SK-N-SH (cell line): Measurements from ENCODE around the gene BZW2. TPM values are rescaled to one million over a fixed set of nuclear protein-coding genes. Genes with fewer than 3 reads are reported as not detected.

Experiments
- CTCF ChIA-PET: fragments of 300-600, 350-600 bp; formaldehyde crosslinking; extraction: SDS; loops from one replicate; lab custom pipeline; 2021; lab: Yijun Ruan, JAX
- POLR2A ChIA-PET: fragments of 350-600 bp; sonication (Branson Sonifier 250); formaldehyde crosslinking; extraction: SDS; loops from one replicate; lab custom pipeline; 2020; ENCODE audit warnings: antibody characterized with exemption, inconsistent platforms; lab: Yijun Ruan, JAX
- DNase-seq: peaks from one replicate; pipeline ENCODE4 v3.0.0; 2012
- H2AFZ ChIP-seq: fragments of 200-600 bp; sonication (generic); 2 replicates; pipeline ENCODE4 v1.8.1; 2016; ENCODE audit warnings: antibody characterized with exemption, mild to moderate bottlenecking, low read depth
- H3F3A ChIP-seq: fragments of 200-600 bp; sonication (generic); replicated peaks from 2 replicates; pipeline ENCODE3; 2016; ENCODE audit warnings: antibody characterized with exemption, mild to moderate bottlenecking; ENCODE audit not compliant: insufficient read depth
- H3K27ac ChIP-seq, 2 experiments: fragments of 200-500 bp in 1 of 2; fragments of 200-600 bp in 1 of 2; sonication (Bioruptor generic) in 1 of 2; sonication (generic), shearing (Covaris generic) in 1 of 2; 2 replicates each; pipeline versions ENCODE4 v1.5.1 to v1.6.1; 2014 to 2016; ENCODE audit warnings: low read depth in 2 of 2, inconsistent platforms in 1 of 2, low read length in 1 of 2, mild to moderate bottlenecking in 1 of 2, mixed read lengths in 1 of 2
- H3K27me3 ChIP-seq: fragments of 200-600 bp; sonication (generic), shearing (Covaris generic); 2 replicates; pipeline ENCODE4 v1.6.1; 2016; ENCODE audit warnings: mixed run types; ENCODE audit not compliant: insufficient read depth
- H3K36me3 ChIP-seq, 2 experiments: fragments of 200-500 bp in 1 of 2; fragments of 200-600 bp in 1 of 2; sonication (Bioruptor generic) in 1 of 2; sonication (generic) in 1 of 2; replicated peaks in 1 of 2; 2 replicates each; pipeline versions ENCODE3 to v1.5.1; 2014 to 2016; ENCODE audit warnings: low read length in 1 of 2, mild to moderate bottlenecking in 1 of 2; ENCODE audit not compliant: insufficient read depth in 2 of 2, control insufficient read depth in 1 of 2
- H3K4me1 ChIP-seq, 2 experiments: fragments of 200-500 bp in 1 of 2; fragments of 200-600 bp in 1 of 2; sonication (Bioruptor generic) in 1 of 2; sonication (generic), shearing (Covaris generic) in 1 of 2; 2 replicates each; pipeline versions ENCODE4 v1.5.1 to v1.6.1; 2014 to 2016; ENCODE audit warnings: low read depth in 1 of 2, low read length in 1 of 2, mixed run types in 1 of 2; ENCODE audit not compliant: insufficient read depth in 2 of 2, control insufficient read depth in 1 of 2
- H3K4me2 ChIP-seq: fragments of 200-600 bp; sonication (generic), shearing (Covaris generic); 2 replicates; pipeline ENCODE4 v1.6.1; 2017; ENCODE audit warnings: mixed run types
- H3K4me3 ChIP-seq, 2 experiments: fragments of 200-500 bp in 1 of 2; fragments of 200-600 bp in 1 of 2; sonication (Bioruptor generic) in 1 of 2; sonication (generic), shearing (Covaris generic) in 1 of 2; 2 replicates each; pipeline versions ENCODE4 v1.5.1 to v1.8.1; 2014 to 2016; ENCODE audit warnings: low read depth in 2 of 2, inconsistent platforms in 1 of 2, low read length in 1 of 2, mild to moderate bottlenecking in 1 of 2, mixed read lengths in 1 of 2, moderate library complexity in 1 of 2
- H3K79me2 ChIP-seq: fragments of 200-600 bp; sonication (generic); 2 replicates; pipeline ENCODE4 v1.8.1; 2017; ENCODE audit warnings: mild to moderate bottlenecking; ENCODE audit not compliant: insufficient read depth
- H3K9ac ChIP-seq: fragments of 200-600 bp; sonication (generic); 2 replicates; pipeline ENCODE4 v1.6.1; 2017; ENCODE audit warnings: mixed run types
- H3K9me2 ChIP-seq: fragments of 200-600 bp; sonication (generic); 2 replicates; pipeline ENCODE4 v1.6.1; 2017; ENCODE audit warnings: mixed run types
- H3K9me3 ChIP-seq: fragments of 200-600 bp; sonication (generic); 2 replicates; pipeline ENCODE4 v1.6.1; 2017; ENCODE audit warnings: mixed run types, mild to moderate bottlenecking, moderate library complexity
- H4K20me1 ChIP-seq: fragments of 200-600 bp; sonication (generic); 2 replicates; pipeline ENCODE4 v1.6.1; 2017; ENCODE audit warnings: mild to moderate bottlenecking, mixed run types; ENCODE audit not compliant: insufficient read depth
- CHD2 ChIP-seq: fragments of 150-350 bp; IDR thresholded peaks from 2 replicates; pipeline ENCODE4 v1.6.1; 2018; ENCODE audit warnings: low read length; ENCODE audit not compliant: partially characterized antibody
- ELF1 ChIP-seq: IDR thresholded peaks from 2 replicates; pipeline ENCODE4 v1.4.0; 2012
- EP300 ChIP-seq, 2 experiments: IDR thresholded peaks; 2 replicates each; pipeline versions ENCODE4 v1.4.0 to v1.6.1; 2012; ENCODE audit warnings: borderline replicate concordance in 1 of 2, low read depth in 1 of 2, low read length in 1 of 2
- EZH2phosphoT487 ChIP-seq: fragments of 200-600 bp; sonication (generic); IDR thresholded peaks from 2 replicates; pipeline ENCODE4 v1.6.1; 2017; ENCODE audit warnings: low read depth, mixed run types, mild to moderate bottlenecking, antibody characterized with exemption, moderate library complexity, borderline replicate concordance
- JUND ChIP-seq: IDR thresholded peaks from 2 replicates; pipeline ENCODE4 v1.4.0; 2012
- MEF2A ChIP-seq: IDR thresholded peaks from 2 replicates; pipeline ENCODE4 v1.4.0; 2012; ENCODE audit warnings: low read depth, borderline replicate concordance
- MXI1 ChIP-seq: IDR thresholded peaks from 2 replicates; pipeline ENCODE4 v1.6.1; 2012; ENCODE audit warnings: mild to moderate bottlenecking, low read depth, low read length, improper control_type of control experiment
- NFIC ChIP-seq: IDR thresholded peaks from 2 replicates; pipeline ENCODE4 v1.4.0; 2012; ENCODE audit warnings: borderline replicate concordance
- POLR2AphosphoS5 ChIP-seq: IDR thresholded peaks from 2 replicates; pipeline ENCODE4 v1.6.1; 2012; ENCODE audit warnings: low read depth, low read length
- RCOR1 ChIP-seq: fragments of 150-350 bp; IDR thresholded peaks from 2 replicates; pipeline ENCODE4 v1.6.1; 2017; ENCODE audit warnings: antibody characterized with exemption, low read length
- RFX5 ChIP-seq: IDR thresholded peaks from 2 replicates; pipeline ENCODE4 v1.6.1; 2012; ENCODE audit warnings: mild to moderate bottlenecking, improper control_type of control experiment, low read length
- RXRA ChIP-seq: IDR thresholded peaks from 2 replicates; pipeline ENCODE4 v1.4.0; 2012; ENCODE audit warnings: low read depth, mild to moderate bottlenecking, borderline replicate concordance
- SIN3A ChIP-seq: IDR thresholded peaks from 2 replicates; pipeline ENCODE4 v1.6.1; 2012; ENCODE audit warnings: low read depth, mild to moderate bottlenecking, low read length, moderate library complexity, borderline replicate concordance
- SMC3 ChIP-seq: IDR thresholded peaks from 2 replicates; pipeline ENCODE4 v1.6.1; 2012; ENCODE audit warnings: low read depth, low read length, improper control_type of control experiment
- TAF1 ChIP-seq: IDR thresholded peaks from 2 replicates; pipeline ENCODE4 v1.6.1; 2012; ENCODE audit warnings: low read depth, mild to moderate bottlenecking, low read length, moderate library complexity, borderline replicate concordance
- TCF12 ChIP-seq: IDR thresholded peaks from 2 replicates; pipeline ENCODE4 v1.4.0; 2012
- TEAD4 ChIP-seq: IDR thresholded peaks from 2 replicates; pipeline ENCODE4 v1.4.0; 2012; ENCODE audit warnings: mild to moderate bottlenecking, borderline replicate concordance; ENCODE audit not compliant: insufficient read depth
- USF2 ChIP-seq: fragments of 150-350 bp; IDR thresholded peaks from 2 replicates; pipeline ENCODE4 v1.6.1; 2017; ENCODE audit warnings: antibody characterized with exemption, low read length, low read depth, borderline replicate concordance
- YY1 ChIP-seq: IDR thresholded peaks from 2 replicates; pipeline ENCODE4 v1.4.0; 2012; ENCODE audit warnings: low read depth, mild to moderate bottlenecking
- WGBS: methylation state at CpG from one replicate; pipeline ENCODE4 v1.1.6; 2017; ENCODE audit warnings: low lambda C conversion rate; 5-methylcytosine and 5-hydroxymethylcytosine counted together
- polyA plus RNA-seq, 3 experiments: library from polyadenylated mRNA; depleted of rRNA; stranded (reverse); fragments of >200 nt; gene quantifications; 2 replicates each; pipeline ENCODE4 v1.2.3, GENCODE V29; 2012
- TF ChIP-seq, protein P1 (sequence below): IDR thresholded peaks from 2 replicates; pipeline ENCODE4 v1.6.1; 2012; ENCODE audit warnings: mild to moderate bottlenecking, low read depth, low read length, moderate library complexity
- TF ChIP-seq, protein P2 (sequence below): IDR thresholded peaks from 2 replicates; pipeline ENCODE4 v1.4.0; 2012; ENCODE audit warnings: low read depth, borderline replicate concordance
- TF ChIP-seq, protein P3 (sequence below): fragments of 150-350 bp; IDR thresholded peaks from 2 replicates; pipeline ENCODE4 v1.6.1; 2016; ENCODE audit warnings: mild to moderate bottlenecking, low read depth, low read length
- TF ChIP-seq, protein P4 (sequence below): IDR thresholded peaks from 2 replicates; pipeline ENCODE4 v1.4.0; 2012; ENCODE audit warnings: low read depth, borderline replicate concordance

The BZW2 gene
- polyA plus RNA-seq, 1 of the 3 experiments (the other 2 are of a cell fraction) = 71.9 TPM

- Histone ChIP-seq H3K27ac (peak overlapping the region; percentile 64 to 84), H3K79me2 (peaks cover 57% of the 10 kb centered on the region), H3K27me3 (no peaks in the 10 kb centered on the region), H3F3A (peaks cover 30% of the 10 kb centered on the region), H3K9me2 (no peaks in the 10 kb centered on the region), H4K20me1 (no peaks in the 10 kb centered on the region), H3K4me1 (peaks cover 7 to 31% of the 10 kb centered on the region in 2 experiments; a peak in 3 of 4 replicates), H3K36me3 (peaks cover 6 to 20% of the 10 kb centered on the region in 2 experiments), H3K9ac (peak overlapping the region; percentile 37), H3K9me3 (no peaks in the 10 kb centered on the region), H2AFZ (peak overlapping the region; percentile 52), H3K4me3 (peak overlapping the region in 1 of 2 experiments; percentile 2; a peak in 1 of 4 replicates), H3K4me2 (peak overlapping the region; percentile 32)
- ChIA-PET POLR2A (no interaction called here), CTCF (interaction anchor here (0.8 to 2.0 kb wide), 7 partner anchors 8 to 133 kb away, joined by 3 to 7 read pairs (median 3); partner anchors contain the start of genes ANKMY2 and BZW2)
- WGBS = 16% methylated on average over 11 of the region's 11 CpGs
- DNase-seq = peak; percentile 54
- TF ChIP-seq POLR2AphosphoS5 = peak; percentile 76; the same call in 1 of the 2 replicates
- TF ChIP-seq, protein P1, sequence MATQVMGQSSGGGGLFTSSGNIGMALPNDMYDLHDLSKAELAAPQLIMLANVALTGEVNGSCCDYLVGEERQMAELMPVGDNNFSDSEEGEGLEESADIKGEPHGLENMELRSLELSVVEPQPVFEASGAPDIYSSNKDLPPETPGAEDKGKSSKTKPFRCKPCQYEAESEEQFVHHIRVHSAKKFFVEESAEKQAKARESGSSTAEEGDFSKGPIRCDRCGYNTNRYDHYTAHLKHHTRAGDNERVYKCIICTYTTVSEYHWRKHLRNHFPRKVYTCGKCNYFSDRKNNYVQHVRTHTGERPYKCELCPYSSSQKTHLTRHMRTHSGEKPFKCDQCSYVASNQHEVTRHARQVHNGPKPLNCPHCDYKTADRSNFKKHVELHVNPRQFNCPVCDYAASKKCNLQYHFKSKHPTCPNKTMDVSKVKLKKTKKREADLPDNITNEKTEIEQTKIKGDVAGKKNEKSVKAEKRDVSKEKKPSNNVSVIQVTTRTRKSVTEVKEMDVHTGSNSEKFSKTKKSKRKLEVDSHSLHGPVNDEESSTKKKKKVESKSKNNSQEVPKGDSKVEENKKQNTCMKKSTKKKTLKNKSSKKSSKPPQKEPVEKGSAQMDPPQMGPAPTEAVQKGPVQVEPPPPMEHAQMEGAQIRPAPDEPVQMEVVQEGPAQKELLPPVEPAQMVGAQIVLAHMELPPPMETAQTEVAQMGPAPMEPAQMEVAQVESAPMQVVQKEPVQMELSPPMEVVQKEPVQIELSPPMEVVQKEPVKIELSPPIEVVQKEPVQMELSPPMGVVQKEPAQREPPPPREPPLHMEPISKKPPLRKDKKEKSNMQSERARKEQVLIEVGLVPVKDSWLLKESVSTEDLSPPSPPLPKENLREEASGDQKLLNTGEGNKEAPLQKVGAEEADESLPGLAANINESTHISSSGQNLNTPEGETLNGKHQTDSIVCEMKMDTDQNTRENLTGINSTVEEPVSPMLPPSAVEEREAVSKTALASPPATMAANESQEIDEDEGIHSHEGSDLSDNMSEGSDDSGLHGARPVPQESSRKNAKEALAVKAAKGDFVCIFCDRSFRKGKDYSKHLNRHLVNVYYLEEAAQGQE = peak; percentile 49; the same call in 1 of the 2 replicates
- peak; percentile 50; the same call in 1 of the 2 replicates for TF ChIP-seq NFIC
- TF ChIP-seq ELF1 = no peak
- TF ChIP-seq TCF12 = peak; percentile 75
- peak; percentile 50; the same call in 1 of the 2 replicates for TF ChIP-seq TEAD4
- no peak for TF ChIP-seq RXRA
- no peak for TF ChIP-seq MXI1
- TF ChIP-seq, protein P2, sequence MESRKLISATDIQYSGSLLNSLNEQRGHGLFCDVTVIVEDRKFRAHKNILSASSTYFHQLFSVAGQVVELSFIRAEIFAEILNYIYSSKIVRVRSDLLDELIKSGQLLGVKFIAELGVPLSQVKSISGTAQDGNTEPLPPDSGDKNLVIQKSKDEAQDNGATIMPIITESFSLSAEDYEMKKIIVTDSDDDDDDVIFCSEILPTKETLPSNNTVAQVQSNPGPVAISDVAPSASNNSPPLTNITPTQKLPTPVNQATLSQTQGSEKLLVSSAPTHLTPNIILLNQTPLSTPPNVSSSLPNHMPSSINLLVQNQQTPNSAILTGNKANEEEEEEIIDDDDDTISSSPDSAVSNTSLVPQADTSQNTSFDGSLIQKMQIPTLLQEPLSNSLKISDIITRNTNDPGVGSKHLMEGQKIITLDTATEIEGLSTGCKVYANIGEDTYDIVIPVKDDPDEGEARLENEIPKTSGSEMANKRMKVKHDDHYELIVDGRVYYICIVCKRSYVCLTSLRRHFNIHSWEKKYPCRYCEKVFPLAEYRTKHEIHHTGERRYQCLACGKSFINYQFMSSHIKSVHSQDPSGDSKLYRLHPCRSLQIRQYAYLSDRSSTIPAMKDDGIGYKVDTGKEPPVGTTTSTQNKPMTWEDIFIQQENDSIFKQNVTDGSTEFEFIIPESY = no peak
- no peak for TF ChIP-seq USF2
- TF ChIP-seq MEF2A = no peak
- TF ChIP-seq, protein P3, sequence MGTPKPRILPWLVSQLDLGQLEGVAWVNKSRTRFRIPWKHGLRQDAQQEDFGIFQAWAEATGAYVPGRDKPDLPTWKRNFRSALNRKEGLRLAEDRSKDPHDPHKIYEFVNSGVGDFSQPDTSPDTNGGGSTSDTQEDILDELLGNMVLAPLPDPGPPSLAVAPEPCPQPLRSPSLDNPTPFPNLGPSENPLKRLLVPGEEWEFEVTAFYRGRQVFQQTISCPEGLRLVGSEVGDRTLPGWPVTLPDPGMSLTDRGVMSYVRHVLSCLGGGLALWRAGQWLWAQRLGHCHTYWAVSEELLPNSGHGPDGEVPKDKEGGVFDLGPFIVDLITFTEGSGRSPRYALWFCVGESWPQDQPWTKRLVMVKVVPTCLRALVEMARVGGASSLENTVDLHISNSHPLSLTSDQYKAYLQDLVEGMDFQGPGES = no peak
- peak; percentile 72 for TF ChIP-seq RCOR1
- TF ChIP-seq, protein P4, sequence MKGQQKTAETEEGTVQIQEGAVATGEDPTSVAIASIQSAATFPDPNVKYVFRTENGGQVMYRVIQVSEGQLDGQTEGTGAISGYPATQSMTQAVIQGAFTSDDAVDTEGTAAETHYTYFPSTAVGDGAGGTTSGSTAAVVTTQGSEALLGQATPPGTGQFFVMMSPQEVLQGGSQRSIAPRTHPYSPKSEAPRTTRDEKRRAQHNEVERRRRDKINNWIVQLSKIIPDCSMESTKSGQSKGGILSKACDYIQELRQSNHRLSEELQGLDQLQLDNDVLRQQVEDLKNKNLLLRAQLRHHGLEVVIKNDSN = no peak
- TF ChIP-seq SMC3 = no peak; the same call in 1 of the 2 replicates
- no peak; the same call in 1 of the 2 replicates for TF ChIP-seq SIN3A
- peak in 1 of 2 experiments; percentile 70; a peak in 1 of 4 replicates for TF ChIP-seq EP300 (IDR thresholded peaks at IDR 0.05; ENCODE audit: borderline replicate concordance in 1 of 2, low read depth in 1 of 2, low read length in 1 of 2)
- no peak for TF ChIP-seq RFX5
- TF ChIP-seq CHD2 = peak; percentile 9
- no peak for TF ChIP-seq EZH2phosphoT487
- no peak for TF ChIP-seq YY1
- TF ChIP-seq TAF1 = 0 out of 2 replicates have a peak, but pooled peaks have one; percentile 24
- TF ChIP-seq JUND = peak; percentile 87
Observed at GRCh38 chr7:16668049-16668858, 22.3 kb downstream of the BZW2 start.
